Measurements from ENCODE around the gene PRRC2B.

PRRC2B gene

GRCh38 chr9:131434673-131435072 lies 40.8 kb downstream of the PRRC2B start:
- peaks cover 53% of the 10 kb centered on the region for H3K36me3 ChIP-seq (ENCODE audit: control insufficient read depth, insufficient read depth, low read length)
- no peaks in the 10 kb centered on the region for H3K9me3 ChIP-seq (ENCODE audit: control insufficient read depth, low read length)

GRCh38 chr9:131436376-131436775 lies 42.5 kb downstream of the PRRC2B start:
- H3K36me3 ChIP-seq (ENCODE audit: control insufficient read depth, insufficient read depth, low read length), result peaks cover 69% of the 10 kb centered on the region
- no peak overlapping the region for H3K4me3 ChIP-seq (ENCODE audit: insufficient read depth, low read depth, low read length)
- 91 to 92% methylated on average over 12 of the region's 12 CpGs for WGBS, 2 experiments
- peak overlapping the region; percentile 60 for H3K27ac ChIP-seq (ENCODE audit: insufficient read depth, low read depth, low read length, poor library complexity, severe bottlenecking)
- peaks cover 24% of the 10 kb centered on the region for H3K4me1 ChIP-seq (ENCODE audit: control insufficient read depth, insufficient read depth, low read length)
- H3K9me3 ChIP-seq (ENCODE audit: control insufficient read depth, low read length), result no peaks in the 10 kb centered on the region
- H3K27me3 ChIP-seq (ENCODE audit: control insufficient read depth, insufficient read depth, low read length, poor library complexity, severe bottlenecking), result no peaks in the 10 kb centered on the region

More at GRCh38 chr9:131434673-131435072, 40.8 kb downstream of the PRRC2B start:
- WGBS, 2 experiments, result 85 to 89% methylated on average over 7 of the region's 7 CpGs
- H3K27ac ChIP-seq (ENCODE audit: insufficient read depth, low read depth, low read length, poor library complexity, severe bottlenecking), result no peak overlapping the region
- H3K4me1 ChIP-seq (ENCODE audit: control insufficient read depth, insufficient read depth, low read length), result peaks cover 24% of the 10 kb centered on the region
- no peak overlapping the region for H3K4me3 ChIP-seq (ENCODE audit: insufficient read depth, low read depth, low read length)
- H3K27me3 ChIP-seq (ENCODE audit: control insufficient read depth, insufficient read depth, low read length, poor library complexity, severe bottlenecking), result no peaks in the 10 kb centered on the region

- H3K4me3 ChIP-seq (ENCODE audit: insufficient read depth, low read depth, low read length), result no peak overlapping the region
- peaks cover 74% of the 10 kb centered on the region for H3K36me3 ChIP-seq (ENCODE audit: control insufficient read depth, insufficient read depth, low read length)
- peaks cover 24% of the 10 kb centered on the region for H3K4me1 ChIP-seq (ENCODE audit: control insufficient read depth, insufficient read depth, low read length)
- H3K9me3 ChIP-seq (ENCODE audit: control insufficient read depth, low read length), result no peaks in the 10 kb centered on the region
- WGBS, 2 experiments, result 71 to 73% methylated on average over 8 of the region's 8 CpGs
- peak overlapping the region; percentile 60 for H3K27ac ChIP-seq (ENCODE audit: insufficient read depth, low read depth, low read length, poor library complexity, severe bottlenecking)
- no peaks in the 10 kb centered on the region for H3K27me3 ChIP-seq (ENCODE audit: control insufficient read depth, insufficient read depth, low read length, poor library complexity, severe bottlenecking)
Observed at GRCh38 chr9:131436865-131437271, 43.0 kb downstream of the PRRC2B start.

GRCh38 chr9:131438190-131438589 lies 44.3 kb downstream of the PRRC2B start:
- peaks cover 14% of the 10 kb centered on the region for H3K4me1 ChIP-seq (ENCODE audit: control insufficient read depth, insufficient read depth, low read length)
- H3K36me3 ChIP-seq (ENCODE audit: control insufficient read depth, insufficient read depth, low read length), result peaks cover 77% of the 10 kb centered on the region
- WGBS, 2 experiments, result 88 to 89% methylated on average over 7 of the region's 7 CpGs
- no peak overlapping the region for H3K27ac ChIP-seq (ENCODE audit: insufficient read depth, low read depth, low read length, poor library complexity, severe bottlenecking)
- no peaks in the 10 kb centered on the region for H3K27me3 ChIP-seq (ENCODE audit: control insufficient read depth, insufficient read depth, low read length, poor library complexity, severe bottlenecking)
- H3K9me3 ChIP-seq (ENCODE audit: control insufficient read depth, low read length), result no peaks in the 10 kb centered on the region
- H3K4me3 ChIP-seq (ENCODE audit: insufficient read depth, low read depth, low read length), result no peak overlapping the region

- WGBS, 2 experiments, result 91 to 94% methylated on average over 4 of the region's 4 CpGs
- H3K4me1 ChIP-seq (ENCODE audit: control insufficient read depth, insufficient read depth, low read length), result peaks cover 4% of the 10 kb centered on the region
- H3K4me3 ChIP-seq (ENCODE audit: insufficient read depth, low read depth, low read length), result no peak overlapping the region
- H3K27me3 ChIP-seq (ENCODE audit: control insufficient read depth, insufficient read depth, low read length, poor library complexity, severe bottlenecking), result no peaks in the 10 kb centered on the region
- H3K36me3 ChIP-seq (ENCODE audit: control insufficient read depth, insufficient read depth, low read length), result peaks cover 81% of the 10 kb centered on the region
- H3K9me3 ChIP-seq (ENCODE audit: control insufficient read depth, low read length), result no peaks in the 10 kb centered on the region
- H3K27ac ChIP-seq (ENCODE audit: insufficient read depth, low read depth, low read length, poor library complexity, severe bottlenecking), result no peak overlapping the region
Observed at GRCh38 chr9:131439224-131439623, 45.3 kb downstream of the PRRC2B start.

- H3K4me1 ChIP-seq (ENCODE audit: control insufficient read depth, insufficient read depth, low read length), result peaks cover 2% of the 10 kb centered on the region
- H3K27ac ChIP-seq (ENCODE audit: insufficient read depth, low read depth, low read length, poor library complexity, severe bottlenecking), result no peak overlapping the region
- WGBS, 2 experiments, result 94 to 97% methylated on average over 2 of the region's 2 CpGs
- no peaks in the 10 kb centered on the region for H3K9me3 ChIP-seq (ENCODE audit: control insufficient read depth, low read length)
- no peaks in the 10 kb centered on the region for H3K27me3 ChIP-seq (ENCODE audit: control insufficient read depth, insufficient read depth, low read length, poor library complexity, severe bottlenecking)
- no peak overlapping the region for H3K4me3 ChIP-seq (ENCODE audit: insufficient read depth, low read depth, low read length)
- H3K36me3 ChIP-seq (ENCODE audit: control insufficient read depth, insufficient read depth, low read length), result peaks cover 90% of the 10 kb centered on the region
Observed at GRCh38 chr9:131441441-131441840, 47.6 kb downstream of the PRRC2B start.

GRCh38 chr9:131442351-131442750 lies 48.5 kb downstream of the PRRC2B start:
- H3K36me3 ChIP-seq (ENCODE audit: control insufficient read depth, insufficient read depth, low read length), result peaks cover 90% of the 10 kb centered on the region
- H3K27ac ChIP-seq (ENCODE audit: insufficient read depth, low read depth, low read length, poor library complexity, severe bottlenecking), result no peak overlapping the region
- no peaks in the 10 kb centered on the region for H3K27me3 ChIP-seq (ENCODE audit: control insufficient read depth, insufficient read depth, low read length, poor library complexity, severe bottlenecking)
- 85 to 87% methylated on average over 10 of the region's 10 CpGs for WGBS, 2 experiments
- no peaks in the 10 kb centered on the region for H3K9me3 ChIP-seq (ENCODE audit: control insufficient read depth, low read length)
- no peaks in the 10 kb centered on the region for H3K4me1 ChIP-seq (ENCODE audit: control insufficient read depth, insufficient read depth, low read length)
- H3K4me3 ChIP-seq (ENCODE audit: insufficient read depth, low read depth, low read length), result no peak overlapping the region

- Histone ChIP-seq H3K27ac (ENCODE audit: insufficient read depth, low read depth, low read length, poor library complexity, severe bottlenecking) (no peak overlapping the region), H3K27me3 (ENCODE audit: control insufficient read depth, insufficient read depth, low read length, poor library complexity, severe bottlenecking) (no peaks in the 10 kb centered on the region), H3K4me1 (ENCODE audit: control insufficient read depth, insufficient read depth, low read length) (no peaks in the 10 kb centered on the region), H3K4me3 (ENCODE audit: insufficient read depth, low read depth, low read length) (no peak overlapping the region), H3K9me3 (ENCODE audit: control insufficient read depth, low read length) (no peaks in the 10 kb centered on the region), H3K36me3 (ENCODE audit: control insufficient read depth, insufficient read depth, low read length) (peaks cover 88% of the 10 kb centered on the region)
- 89 to 90% methylated on average over 2 of the region's 2 CpGs for WGBS, 2 experiments
Observed at GRCh38 chr9:131443648-131444047, 49.8 kb downstream of the PRRC2B start.

- Histone ChIP-seq H3K9me3 (ENCODE audit: control insufficient read depth, low read length) (no peaks in the 10 kb centered on the region), H3K4me3 (ENCODE audit: insufficient read depth, low read depth, low read length) (no peak overlapping the region), H3K36me3 (ENCODE audit: control insufficient read depth, insufficient read depth, low read length) (peaks cover 72% of the 10 kb centered on the region), H3K27me3 (ENCODE audit: control insufficient read depth, insufficient read depth, low read length, poor library complexity, severe bottlenecking) (no peaks in the 10 kb centered on the region), H3K4me1 (ENCODE audit: control insufficient read depth, insufficient read depth, low read length) (no peaks in the 10 kb centered on the region), H3K27ac (ENCODE audit: insufficient read depth, low read depth, low read length, poor library complexity, severe bottlenecking) (no peak overlapping the region)
- WGBS, 2 experiments, result 96 to 98% methylated on average over 11 of the region's 11 CpGs
Observed at GRCh38 chr9:131446276-131446675, 52.4 kb downstream of the PRRC2B start.

GRCh38 chr9:131447148-131447547 lies 53.3 kb downstream of the PRRC2B start:
- Histone ChIP-seq H3K9me3 (ENCODE audit: control insufficient read depth, low read length) (no peaks in the 10 kb centered on the region), H3K27me3 (ENCODE audit: control insufficient read depth, insufficient read depth, low read length, poor library complexity, severe bottlenecking) (no peaks in the 10 kb centered on the region), H3K4me3 (ENCODE audit: insufficient read depth, low read depth, low read length) (no peak overlapping the region), H3K27ac (ENCODE audit: insufficient read depth, low read depth, low read length, poor library complexity, severe bottlenecking) (no peak overlapping the region), H3K36me3 (ENCODE audit: control insufficient read depth, insufficient read depth, low read length) (peaks cover 69% of the 10 kb centered on the region), H3K4me1 (ENCODE audit: control insufficient read depth, insufficient read depth, low read length) (no peaks in the 10 kb centered on the region)
- WGBS, 2 experiments, result 95% methylated on average over 7 to 8 of the region's 8 CpGs

- Histone ChIP-seq H3K36me3 (ENCODE audit: control insufficient read depth, insufficient read depth, low read length) (peaks cover 66% of the 10 kb centered on the region), H3K27ac (ENCODE audit: insufficient read depth, low read depth, low read length, poor library complexity, severe bottlenecking) (no peak overlapping the region), H3K27me3 (ENCODE audit: control insufficient read depth, insufficient read depth, low read length, poor library complexity, severe bottlenecking) (no peaks in the 10 kb centered on the region), H3K9me3 (ENCODE audit: control insufficient read depth, low read length) (no peaks in the 10 kb centered on the region), H3K4me3 (ENCODE audit: insufficient read depth, low read depth, low read length) (no peak overlapping the region), H3K4me1 (ENCODE audit: control insufficient read depth, insufficient read depth, low read length) (no peaks in the 10 kb centered on the region)
- 95 to 97% methylated on average over 14 of the region's 14 CpGs for WGBS, 2 experiments
Observed at GRCh38 chr9:131447600-131447999, 53.7 kb downstream of the PRRC2B start.

Measured in ectodermal cell (in vitro differentiated cells).